ENCODE data around the gene NRXN2. TPM values are rescaled to one million over a fixed set of nuclear protein-coding genes. Genes with fewer than 3 reads are reported as not detected.

NRXN2 gene
- total and polyA plus RNA-seq, 4 donors = 0.17 to 2.8 (median 1.4) TPM

GRCh38 chr11:64619811-64620380 is 103.1 kb downstream of the NRXN2 start:
- Histone ChIP-seq H3K9me3 (ENCODE audit: control insufficient read depth in 4 of 4, low read length in 3 of 4) (no peaks in the 10 kb centered on the region), H3K27me3 (ENCODE audit: control insufficient read depth in 4 of 4, insufficient read depth in 4 of 4, low read length in 3 of 4) (no peaks in the 10 kb centered on the region), H3K9ac (ENCODE audit: low read depth in 1 of 2, low read length in 2 of 2) (no peak overlapping the region), H3K4me3 (ENCODE audit: low read depth in 1 of 3, low read length in 3 of 3) (peak overlapping the region; percentile 4 to 20 (median 7)), H3K27ac (ENCODE audit: low read depth in 1 of 2, low read length in 2 of 2) (peak overlapping the region; percentile 49 to 56), H3K4me1 (ENCODE audit: control insufficient read depth in 4 of 4, insufficient read depth in 4 of 4, low read length in 3 of 4) (peaks cover 7 to 19% (median 14%) of the 10 kb centered on the region in 4 donors), H3K36me3 (ENCODE audit: control insufficient read depth in 4 of 4, insufficient read depth in 3 of 4, low read depth in 1 of 4, low read length in 3 of 4) (no peaks in the 10 kb centered on the region)
- 64% methylated on average over 5 of the region's 5 CpGs for WGBS
- TF ChIP-seq FOXA1 (IDR thresholded peaks at IDR 0.05) (no peak), JUND (IDR thresholded peaks at IDR 0.05) (no peak), SP1 (IDR thresholded peaks at IDR 0.05) (no peak), TAF1 (conservative IDR thresholded peaks at IDR 0.05) (no peak), GABPA (IDR thresholded peaks at IDR 0.05 in 1 of 2, conservative IDR thresholded peaks at IDR 0.05 in 1 of 2) (no peak)
- no peak for DNase-seq (ENCODE audit: low spot score)

- Histone ChIP-seq H3K9me3 (ENCODE audit: control insufficient read depth in 4 of 4, low read length in 3 of 4) (no peaks in the 10 kb centered on the region), H3K9ac (ENCODE audit: low read depth in 1 of 2, low read length in 2 of 2) (no peak overlapping the region), H3K27me3 (ENCODE audit: control insufficient read depth in 4 of 4, insufficient read depth in 4 of 4, low read length in 3 of 4) (no peaks in the 10 kb centered on the region), H3K4me1 (ENCODE audit: control insufficient read depth in 4 of 4, insufficient read depth in 4 of 4, low read length in 3 of 4) (peaks cover 7 to 19% (median 14%) of the 10 kb centered on the region in 4 donors), H3K4me3 (ENCODE audit: low read depth in 1 of 3, low read length in 3 of 3) (peak overlapping the region in 1 of 3 donors; percentile 3), H3K27ac (ENCODE audit: low read depth in 1 of 2, low read length in 2 of 2) (peak overlapping the region; percentile 49 to 56), H3K36me3 (ENCODE audit: control insufficient read depth in 4 of 4, insufficient read depth in 3 of 4, low read depth in 1 of 4, low read length in 3 of 4) (no peaks in the 10 kb centered on the region)
- DNase-seq (ENCODE audit: low spot score) = no peak
- no peak for TF ChIP-seq HNF4A (conservative IDR thresholded peaks at IDR 0.05)
- TF ChIP-seq FOXA2 (IDR thresholded peaks at IDR 0.05) = no peak
- no peak for TF ChIP-seq MAX (IDR thresholded peaks at IDR 0.05)
- TF ChIP-seq YY1 (IDR thresholded peaks at IDR 0.05) = no peak
- no peak for TF ChIP-seq NR2F2 (IDR thresholded peaks at IDR 0.05)
- no peak for TF ChIP-seq GABPA (IDR thresholded peaks at IDR 0.05 in 1 of 2, conservative IDR thresholded peaks at IDR 0.05 in 1 of 2)
- TF ChIP-seq RXRA (IDR thresholded peaks at IDR 0.05) = no peak
- no peak for TF ChIP-seq ZBTB33 (IDR thresholded peaks at IDR 0.05)
- no peak for TF ChIP-seq EGR1 (IDR thresholded peaks at IDR 0.05; ENCODE audit: low read depth in 2 of 2)
- no peak for TF ChIP-seq TAF1 (conservative IDR thresholded peaks at IDR 0.05)
- TF ChIP-seq SP1 (IDR thresholded peaks at IDR 0.05) = no peak
- TF ChIP-seq FOXA1 (IDR thresholded peaks at IDR 0.05) = no peak
- no peak for TF ChIP-seq JUND (IDR thresholded peaks at IDR 0.05)
- no peak for TF ChIP-seq REST (IDR thresholded peaks at IDR 0.05)
- TF ChIP-seq HNF4G (IDR thresholded peaks at IDR 0.05) = no peak
- no peak for TF ChIP-seq CTCF (IDR thresholded peaks at IDR 0.05; ENCODE audit: low read depth, low read length, missing input control)
- no peak for TF ChIP-seq ATF3 (IDR thresholded peaks at IDR 0.05)
- WGBS = 92% methylated on average over 4 of the region's 4 CpGs
Observed at GRCh38 chr11:64619196-64619595, 103.8 kb downstream of the NRXN2 start.

All from liver (tissue), 9 donors.